ENCODE measurements around the gene FGFR2. TPM values are rescaled to one million over a fixed set of nuclear protein-coding genes. Genes with fewer than 3 reads are reported as not detected.

Gene FGFR2
- polyA plus RNA-seq, 12 donors, result 0.64 to 108 (median 1.6) TPM; not detected in 1

DNA sequence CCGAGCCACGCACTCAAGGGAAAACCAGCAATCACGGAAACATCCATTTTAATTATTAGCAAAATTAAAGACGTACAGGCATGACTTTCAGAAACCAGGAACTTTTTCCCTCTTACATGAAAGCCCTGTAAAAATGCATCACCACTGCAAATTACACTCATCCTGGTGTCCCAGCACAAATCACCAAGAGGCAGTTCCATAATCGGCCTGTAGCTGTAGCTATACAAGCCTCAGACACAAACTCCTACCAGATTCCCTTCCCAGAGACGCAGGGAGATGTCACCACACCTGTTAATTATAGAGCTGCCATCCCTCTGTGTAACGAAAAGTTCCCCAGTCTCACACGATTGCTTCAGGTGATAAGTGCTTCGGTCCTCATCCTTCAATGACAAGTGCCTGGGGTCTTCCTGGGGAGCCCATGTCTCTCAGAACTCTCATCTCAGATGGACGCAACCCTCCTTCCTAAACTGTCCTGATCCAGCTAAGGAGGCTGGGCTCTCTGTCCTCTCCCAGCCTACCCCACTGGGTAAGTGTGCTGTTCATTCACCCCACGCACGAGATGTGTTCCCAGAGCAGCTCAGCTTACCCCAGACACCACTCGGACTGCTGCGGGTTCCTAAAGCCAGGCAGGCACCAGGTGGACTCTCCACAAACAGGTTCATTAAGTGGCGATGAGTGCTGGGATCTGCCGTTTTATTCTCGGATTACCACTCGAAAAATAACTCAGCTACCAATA lies 5.9 kb downstream of the FGFR2 start:
- DNase-seq, result no peak

- no peak for DNase-seq
These were observed 7.1 kb downstream of the FGFR2 start for GRCh38 chr10:121591186-121591585.

DNA sequence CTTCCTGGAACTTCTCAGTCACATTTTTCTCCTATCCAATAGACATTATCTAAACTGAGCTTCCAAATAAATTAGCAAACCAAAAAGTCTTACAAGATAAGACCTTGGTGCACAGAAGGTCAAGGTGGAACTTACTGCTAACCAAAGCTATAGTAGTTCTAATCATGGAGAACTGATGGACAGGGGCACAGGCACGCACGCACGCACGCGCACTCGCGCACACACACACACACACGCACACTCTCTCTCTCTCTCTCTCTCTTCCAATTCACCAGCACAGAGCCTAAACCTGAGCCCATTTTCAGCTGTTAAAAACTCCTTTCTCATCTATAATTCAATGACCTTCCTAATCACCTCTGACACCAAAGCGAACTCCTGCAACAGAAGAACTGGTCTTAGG lies 7.5 kb downstream of the FGFR2 start:
- no peak for DNase-seq

GRCh38 chr10:121589553-121589952 lies 8.7 kb downstream of the FGFR2 start:
- no peak for DNase-seq

GRCh38 chr10:121583857-121584256 lies 14.4 kb downstream of the FGFR2 start:
- no peak for DNase-seq

- no peak for DNase-seq
These were observed 15.0 kb downstream of the FGFR2 start for GRCh38 chr10:121583258-121583657.

GRCh38 chr10:121580276-121581116 lies 17.7 kb downstream of the FGFR2 start:
- DNase-seq, result no peak

GRCh38 chr10:121579656-121580055 lies 18.6 kb downstream of the FGFR2 start:
- DNase-seq, result no peak

- no peak for DNase-seq
These were observed 19.3 kb downstream of the FGFR2 start for GRCh38 chr10:121578965-121579364.

- no peak for DNase-seq
These were observed 19.9 kb downstream of the FGFR2 start for GRCh38 chr10:121578298-121578697.

- DNase-seq, result no peak
These were observed 20.7 kb downstream of the FGFR2 start for GRCh38 chr10:121577568-121577967.

- no peak for DNase-seq
These were observed 22.1 kb downstream of the FGFR2 start for GRCh38 chr10:121576139-121576538.

- no peak for DNase-seq
These were observed 23.6 kb downstream of the FGFR2 start for GRCh38 chr10:121574519-121575166.

- DNase-seq, result no peak
These were observed 24.7 kb downstream of the FGFR2 start for GRCh38 chr10:121573538-121573941.

GRCh38 chr10:121572859-121573537 lies 25.2 kb downstream of the FGFR2 start:
- no peak for DNase-seq

GRCh38 chr10:121570315-121570714 lies 27.9 kb downstream of the FGFR2 start:
- no peak for DNase-seq

GRCh38 chr10:121568275-121568674 lies 30.0 kb downstream of the FGFR2 start:
- DNase-seq, result no peak

- no peak for DNase-seq
These were observed 30.7 kb downstream of the FGFR2 start for GRCh38 chr10:121567569-121567968.

DNA sequence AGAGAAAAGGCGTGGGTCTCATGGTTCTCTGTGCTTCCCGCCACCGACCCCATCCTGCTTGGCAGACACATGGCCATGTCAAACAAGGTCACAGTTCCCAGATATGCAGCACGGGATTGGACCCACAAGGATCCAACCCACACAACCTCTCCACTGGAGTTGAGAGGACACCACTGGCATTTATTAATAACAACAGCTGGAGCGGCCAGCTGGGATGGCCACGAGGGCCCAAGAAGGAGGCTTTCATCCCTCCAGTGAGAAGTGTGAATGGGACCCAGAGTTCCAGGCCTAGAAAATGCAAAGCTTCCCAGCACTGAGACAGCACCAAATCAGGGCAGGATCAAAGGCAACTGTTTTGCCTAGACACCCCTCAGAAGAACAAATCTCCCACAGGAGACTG lies 31.5 kb downstream of the FGFR2 start:
- DNase-seq, result no peak

DNA sequence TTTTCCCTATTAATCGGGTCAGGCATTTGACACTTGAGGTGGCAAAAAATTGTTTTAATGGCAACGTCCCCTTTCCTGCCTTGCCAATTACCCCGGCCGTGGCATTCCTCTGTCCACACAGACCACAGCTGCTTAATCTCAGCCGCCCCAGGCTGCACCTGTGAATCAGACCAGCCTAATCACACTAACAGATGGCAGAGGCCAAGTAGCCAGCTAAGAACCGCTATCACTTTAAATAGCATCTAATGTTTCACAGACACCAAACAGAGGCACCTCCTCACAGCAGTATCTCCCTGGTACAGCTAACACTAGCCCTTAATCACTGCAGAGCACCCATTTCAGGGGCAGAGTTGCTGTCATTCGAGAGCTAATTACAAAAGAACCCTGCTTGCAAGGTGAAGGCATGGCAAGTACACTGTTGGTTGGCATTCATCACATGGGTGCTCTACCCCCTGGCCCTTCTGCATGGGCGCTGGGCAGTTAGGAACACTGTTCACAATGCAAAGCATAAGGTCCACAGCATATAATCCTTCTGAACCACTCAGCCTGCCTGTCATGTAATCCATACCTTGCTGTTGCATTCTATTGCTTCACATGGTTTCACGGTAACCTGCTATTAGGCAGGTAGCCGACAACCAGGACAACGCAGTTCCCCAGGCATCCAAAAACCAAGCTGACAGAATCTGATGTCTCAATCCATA lies 38.8 kb downstream of the FGFR2 start:
- DNase-seq, result no peak

DNA sequence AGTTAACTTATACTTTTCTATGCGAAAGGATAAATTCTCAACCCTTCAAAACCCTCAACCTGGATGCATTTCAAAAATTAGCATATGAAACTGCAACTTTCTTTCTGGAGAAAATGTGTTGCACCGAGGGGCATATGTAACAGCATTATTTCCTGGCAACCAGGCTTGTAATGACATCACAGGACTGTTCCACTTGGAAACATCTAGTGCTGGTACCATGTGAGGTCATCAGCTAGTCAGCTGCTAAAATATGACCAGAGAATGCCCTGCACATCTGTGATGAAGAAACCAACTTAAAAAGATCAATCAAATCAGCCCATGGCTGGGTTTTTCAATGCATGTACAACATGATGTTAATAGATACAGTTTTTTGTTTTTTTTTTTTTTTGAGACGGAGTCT lies 40.0 kb downstream of the FGFR2 start:
- DNase-seq, result no peak

All from muscle of arm (tissue), 12 donors.